Glomerular visceral epithelial cell (primary cell): ENCODE measurements around the gene ARMH1.
"Not testable (repeated sequence)": the region's sequence is repeated elsewhere in the genome, so short reads cannot be mapped to it uniquely, and the experiment has no call there.

Experiments
- DNase-seq: peaks from one replicate; pipeline ENCODE4 v3.0.0-alpha.2; 2016; ENCODE audit errors: extremely low spot score

Gene ARMH1

DNA sequence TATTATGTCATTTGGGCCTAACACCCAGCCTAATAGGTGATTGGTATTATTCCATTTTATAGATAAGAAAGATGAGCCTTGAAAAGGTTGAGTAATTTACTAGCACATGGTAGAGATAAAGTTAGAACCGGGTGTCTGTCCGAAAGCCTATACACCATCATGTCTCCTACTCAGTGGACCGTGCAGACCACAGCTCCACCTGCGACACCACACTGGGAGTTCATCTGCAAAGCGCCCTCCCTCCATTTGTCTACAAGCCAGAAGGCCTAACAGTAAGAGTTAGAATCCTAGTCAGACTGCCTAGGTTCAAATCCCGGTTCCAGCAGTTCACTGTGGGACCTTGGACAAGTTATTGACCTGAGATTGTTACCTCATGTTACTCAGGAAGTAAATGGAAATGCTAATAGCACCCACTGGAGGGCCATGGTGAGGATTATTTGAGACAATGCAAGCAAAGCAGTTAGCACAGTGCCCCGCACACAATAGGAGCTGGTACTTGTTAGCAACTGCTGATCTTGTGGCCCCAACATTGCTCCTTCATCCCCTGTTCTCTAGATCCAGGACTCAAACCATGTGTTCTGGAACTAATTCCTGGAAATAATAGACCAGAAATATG is 20.5 kb downstream of the ARMH1 start:
- no peak for DNase-seq

DNA sequence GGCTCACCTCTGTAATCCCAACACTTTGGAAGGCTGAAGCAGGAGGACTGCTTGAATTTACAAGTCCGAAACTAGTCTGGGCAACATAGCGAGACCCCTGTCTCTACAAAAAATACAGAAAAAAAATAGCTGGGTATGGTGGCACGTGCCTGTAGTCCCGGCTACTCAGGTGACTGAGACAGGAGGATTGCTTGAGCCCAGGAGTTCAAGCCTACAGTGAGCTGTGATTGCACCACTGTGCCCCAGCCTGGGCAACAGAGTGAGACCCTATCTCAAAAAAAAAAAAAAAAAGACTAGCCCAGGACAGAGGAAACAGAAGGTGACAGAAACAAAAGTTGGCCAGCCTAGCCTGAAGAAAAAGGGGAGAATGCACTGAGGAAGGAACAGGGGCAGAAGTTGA is 21.2 kb downstream of the ARMH1 start:
- DNase-seq = no peak

DNA sequence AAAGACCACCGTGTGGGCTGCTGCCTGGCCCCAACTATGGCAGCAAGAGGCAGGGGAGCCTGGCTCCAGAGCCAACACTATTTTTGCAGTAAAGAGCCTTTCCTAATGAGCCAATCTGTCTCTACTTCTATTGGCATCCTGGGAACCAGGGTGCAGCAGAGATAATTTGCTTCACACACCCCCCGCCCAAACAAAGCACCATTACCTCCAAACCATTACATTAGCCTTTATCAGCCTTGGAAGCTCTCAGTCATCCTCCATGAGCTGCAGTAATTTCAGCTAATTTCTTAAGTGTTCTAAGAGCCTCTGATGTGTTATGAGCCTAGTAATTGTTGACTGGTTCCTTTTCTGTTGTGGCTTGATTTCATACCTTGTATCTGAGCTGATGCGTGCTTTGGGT is 21.6 kb downstream of the ARMH1 start:
- no peak for DNase-seq

DNA sequence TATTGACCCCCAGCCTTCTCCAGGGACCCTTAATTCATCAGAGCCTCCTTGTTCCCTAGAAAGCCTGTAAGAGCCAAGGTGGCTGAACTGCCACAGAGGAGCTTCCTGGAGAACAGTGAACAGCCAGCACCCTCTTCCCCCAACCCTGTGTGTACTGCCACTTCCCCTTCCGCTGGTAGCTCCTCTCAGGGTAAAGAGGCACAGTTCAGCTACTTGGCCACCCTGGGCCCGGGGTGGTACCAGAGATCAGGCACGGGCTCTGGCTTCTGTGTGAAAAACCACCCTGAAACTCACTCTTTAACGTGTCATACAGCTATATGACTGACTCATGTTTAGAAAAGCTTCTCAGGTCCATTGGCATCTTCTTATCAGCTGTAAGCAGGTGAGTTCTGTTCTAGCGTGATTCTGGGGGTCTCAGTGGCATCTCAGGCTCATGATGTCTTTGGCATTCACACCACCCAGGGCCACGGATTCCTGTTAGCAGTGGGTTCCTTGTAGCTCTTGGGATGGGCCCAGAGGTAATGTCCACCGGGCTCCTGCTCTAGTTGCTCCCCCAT is 22.4 kb downstream of the ARMH1 start:
- no peak for DNase-seq

DNA sequence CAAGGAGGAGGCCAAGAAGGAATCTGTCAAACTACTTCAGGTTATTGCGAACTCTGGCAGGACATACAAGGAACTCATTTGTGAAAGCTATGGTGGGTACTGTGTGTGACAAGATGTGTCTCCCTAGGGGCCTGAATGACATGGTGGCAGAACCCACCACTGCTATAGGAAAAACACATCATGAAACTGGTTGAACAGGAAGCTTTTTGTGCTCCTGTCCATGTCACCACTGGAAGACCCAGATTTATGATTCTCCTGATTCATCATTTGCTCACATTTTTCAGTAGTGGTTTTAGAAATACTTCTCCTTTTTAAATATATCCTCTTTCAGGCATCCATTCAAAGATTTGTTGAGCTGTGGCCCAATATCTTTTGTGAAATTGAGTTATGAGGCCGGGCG is 23.6 kb downstream of the ARMH1 start:
- no peak for DNase-seq

DNA sequence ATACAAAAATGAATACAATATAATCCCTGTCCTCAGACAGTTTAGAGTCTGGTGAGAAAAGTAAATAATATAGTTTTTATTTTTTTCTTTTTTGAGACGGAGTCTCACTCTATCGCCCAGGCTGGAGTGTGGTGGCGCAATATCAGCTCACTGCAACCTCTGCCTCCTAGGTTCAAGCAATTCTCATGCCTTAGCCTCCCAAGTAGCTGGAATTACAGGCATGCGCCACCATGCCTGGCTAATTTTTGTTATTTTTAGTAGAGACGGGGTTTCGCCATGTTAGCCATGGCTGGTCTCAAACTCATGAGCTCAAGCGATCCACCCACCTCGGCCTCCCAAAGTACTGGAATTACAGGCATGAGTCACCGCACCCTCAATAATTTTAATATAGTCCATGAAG is 24.9 kb downstream of the ARMH1 start:
- DNase-seq = not testable (repeated sequence)

DNA sequence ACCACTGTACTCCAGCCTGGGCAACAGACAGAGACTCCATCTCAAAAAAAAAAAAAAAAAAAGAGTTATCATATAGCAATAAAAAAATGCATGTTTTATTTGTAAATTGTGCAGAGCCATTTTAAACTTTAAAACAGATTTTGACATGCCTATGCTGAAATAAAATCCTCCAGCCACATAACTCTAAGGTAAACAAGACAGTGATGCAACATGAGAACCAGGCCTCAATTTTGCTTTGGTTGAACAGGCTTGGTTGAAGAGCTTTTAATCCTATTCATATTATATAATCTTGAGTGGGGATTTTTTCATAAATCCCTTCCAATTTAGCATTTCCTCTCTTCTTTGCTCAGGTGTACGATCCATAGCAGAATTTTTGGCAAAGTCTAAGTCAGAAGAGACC is 26.1 kb downstream of the ARMH1 start:
- DNase-seq = no peak

DNA sequence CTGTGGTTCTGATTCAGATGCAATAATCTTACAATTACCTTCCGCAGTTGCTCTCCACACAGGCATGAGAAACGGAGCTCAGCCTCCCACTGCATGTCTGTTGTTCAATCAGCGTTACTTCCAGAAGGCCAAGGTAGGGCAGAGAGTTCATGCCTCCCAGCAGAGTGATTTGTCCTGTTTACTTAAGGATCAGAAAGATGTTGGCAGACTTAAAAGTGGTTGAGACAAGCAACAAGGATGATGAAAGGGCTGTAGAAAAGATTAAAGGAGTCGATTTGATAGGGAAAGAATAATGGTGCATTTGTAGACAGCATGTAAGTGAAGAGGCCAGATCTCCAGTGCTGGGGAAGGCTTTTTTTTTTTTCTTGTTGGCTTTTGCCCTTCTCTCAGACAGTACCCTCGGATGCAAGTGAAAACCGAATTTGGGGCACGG is 26.6 kb downstream of the ARMH1 start:
- no peak for DNase-seq

DNA sequence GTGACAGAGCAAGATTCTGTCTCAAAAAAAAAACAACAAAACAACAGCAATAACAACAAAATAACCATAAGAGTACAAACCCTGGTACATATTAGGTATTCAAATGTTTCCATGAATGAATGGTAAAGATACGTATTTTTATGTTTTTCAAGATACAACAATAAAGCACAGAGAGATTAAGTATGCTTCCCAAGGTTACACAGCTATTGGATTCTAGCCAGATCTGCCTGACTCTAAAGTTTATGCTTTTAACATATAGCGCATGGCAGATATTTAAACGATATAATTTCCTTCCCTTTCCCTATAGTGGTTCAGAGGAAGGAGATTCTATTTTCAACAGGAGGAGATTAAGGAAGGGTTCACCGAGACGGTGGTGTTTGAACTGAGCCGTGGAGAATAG is 31.0 kb downstream of the ARMH1 start:
- DNase-seq = no peak

DNA sequence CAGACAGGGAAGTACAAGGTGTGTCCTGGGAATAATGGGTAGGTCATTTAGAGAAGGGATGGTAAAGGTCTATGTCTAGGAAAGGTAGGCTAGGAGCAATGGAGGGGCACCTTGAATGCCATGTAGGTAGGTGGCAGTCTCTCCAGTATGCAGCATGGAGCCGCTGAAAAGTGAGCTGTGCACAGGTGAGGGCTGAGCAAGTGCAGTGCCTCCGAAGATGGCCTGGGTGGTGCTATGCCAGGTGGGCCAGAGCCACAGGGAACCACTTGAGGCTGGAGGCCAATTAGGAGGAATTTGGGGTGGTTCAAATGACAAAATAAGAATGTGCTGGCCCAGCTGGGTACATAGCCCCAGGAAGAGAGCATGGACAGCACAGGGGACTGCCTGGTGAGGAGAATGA is 31.4 kb downstream of the ARMH1 start:
- DNase-seq = no peak

DNA sequence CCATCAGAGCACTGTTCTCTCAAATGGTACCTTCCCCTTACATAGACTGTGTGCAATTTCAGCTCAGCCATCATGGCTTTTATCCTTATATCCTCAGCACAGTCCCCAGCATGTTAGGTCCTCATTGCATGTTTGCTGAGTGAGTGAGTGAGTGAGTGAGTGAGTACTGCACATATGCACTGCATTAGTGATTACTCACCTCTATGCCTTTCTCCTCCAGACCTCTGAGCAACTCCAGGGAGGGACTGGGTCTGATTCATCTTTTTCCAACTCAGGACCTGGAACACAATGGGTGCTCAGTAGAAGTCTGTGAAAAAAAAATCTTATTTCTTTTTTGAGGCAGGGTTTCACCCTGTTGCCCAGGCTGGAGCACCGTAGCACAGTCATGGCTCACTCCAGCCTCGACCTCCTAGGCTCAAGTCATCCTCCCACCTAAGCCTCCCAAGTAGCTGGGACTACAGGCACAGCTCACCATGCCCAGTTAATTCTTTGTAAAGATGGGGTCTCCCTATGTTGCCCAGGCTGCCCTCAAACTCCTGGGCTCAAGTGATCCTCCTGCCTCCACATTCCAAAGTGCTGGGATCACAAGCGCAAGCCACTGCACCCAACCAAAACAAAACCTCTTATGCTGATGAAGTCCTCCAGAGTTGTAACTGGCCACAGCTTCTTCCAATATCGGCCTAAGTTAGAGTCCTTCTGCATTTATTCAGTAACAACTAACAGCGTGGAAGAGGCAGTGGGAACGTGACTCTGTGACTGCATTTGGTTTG is 32.8 kb downstream of the ARMH1 start:
- DNase-seq = peak; percentile 68

DNA sequence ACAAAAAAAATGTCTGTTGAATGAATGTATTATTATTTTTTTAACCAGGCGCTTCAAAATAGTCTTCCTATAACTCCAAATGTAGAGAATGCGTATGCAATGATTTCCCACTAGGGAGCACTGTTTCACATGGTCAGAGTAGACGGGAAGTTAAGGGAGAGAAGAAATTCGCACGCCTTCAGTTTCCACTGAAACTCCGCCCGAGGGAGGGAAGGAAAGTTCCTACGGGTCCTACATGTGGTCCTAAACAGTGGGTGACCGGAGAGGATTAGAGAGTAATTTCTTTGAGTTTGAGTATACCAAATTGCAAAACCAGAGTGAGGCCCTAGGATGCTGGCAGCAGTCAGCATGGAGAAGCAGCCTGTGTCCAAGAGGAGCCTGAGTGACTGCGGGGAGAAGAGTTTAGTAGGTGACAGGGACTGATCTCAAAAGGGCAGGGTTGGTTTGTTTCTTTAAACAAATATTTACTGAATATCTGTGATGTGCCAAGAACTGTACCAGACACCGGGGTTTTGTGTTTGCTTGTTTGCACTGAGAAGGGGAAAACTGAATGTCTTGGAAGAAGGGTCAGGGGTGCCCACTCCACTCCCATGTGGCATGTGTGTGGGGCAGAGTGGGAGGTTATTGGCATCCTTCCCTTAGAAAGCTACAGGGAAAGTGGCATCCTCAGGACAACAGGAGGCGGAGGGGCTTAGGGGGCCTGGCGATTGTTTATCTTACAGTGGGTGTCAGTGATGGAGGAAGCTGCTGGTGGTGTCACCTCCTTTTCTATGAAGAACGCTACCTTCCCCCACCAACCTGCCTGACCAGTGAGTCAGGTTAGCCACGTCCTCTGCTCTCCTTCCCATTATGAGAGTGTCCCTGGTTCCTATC is 33.7 kb downstream of the ARMH1 start:
- no peak for DNase-seq

DNA sequence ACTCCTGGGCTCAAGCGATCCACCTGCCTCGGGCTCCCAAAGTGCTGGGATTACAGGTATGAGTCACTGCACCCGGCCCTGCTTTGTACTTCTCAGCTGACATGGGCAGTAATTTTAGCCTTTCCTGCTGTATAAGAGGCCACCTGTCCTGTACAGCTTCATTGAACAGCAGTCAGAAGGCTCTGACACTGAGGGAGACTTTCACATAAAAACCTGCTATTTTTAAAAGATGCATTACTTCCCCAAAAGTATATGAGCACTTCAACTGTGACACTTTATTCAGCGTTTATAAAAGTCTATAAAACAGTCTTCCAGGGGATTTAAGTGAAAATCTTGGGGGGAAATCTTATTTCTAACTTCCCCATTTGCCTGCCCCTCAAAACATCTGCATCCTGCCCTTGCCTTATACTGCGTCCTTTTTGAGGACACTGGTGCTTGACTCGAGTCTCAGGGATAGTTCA is 38.8 kb downstream of the ARMH1 start:
- no peak for DNase-seq

DNA sequence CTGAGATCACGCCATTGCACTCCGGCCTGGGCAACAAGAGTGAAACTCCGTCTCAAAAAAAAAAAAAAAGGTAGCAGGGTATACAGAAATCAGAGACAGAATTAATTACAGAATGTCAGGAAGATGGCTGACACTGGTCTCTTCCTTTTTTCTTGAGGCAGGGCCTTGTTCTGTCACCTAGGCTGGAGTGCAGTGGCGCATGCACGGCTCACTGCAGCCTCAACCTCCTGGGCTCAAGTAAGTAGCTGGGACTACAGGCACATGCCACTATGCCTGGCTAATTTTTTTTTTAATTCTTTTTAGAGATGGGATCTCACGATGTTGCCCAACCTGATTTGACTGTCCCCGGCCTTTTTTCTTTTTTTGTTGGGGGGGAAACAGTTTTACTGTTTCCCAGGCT is 40.0 kb downstream of the ARMH1 start:
- DNase-seq = no peak

DNA sequence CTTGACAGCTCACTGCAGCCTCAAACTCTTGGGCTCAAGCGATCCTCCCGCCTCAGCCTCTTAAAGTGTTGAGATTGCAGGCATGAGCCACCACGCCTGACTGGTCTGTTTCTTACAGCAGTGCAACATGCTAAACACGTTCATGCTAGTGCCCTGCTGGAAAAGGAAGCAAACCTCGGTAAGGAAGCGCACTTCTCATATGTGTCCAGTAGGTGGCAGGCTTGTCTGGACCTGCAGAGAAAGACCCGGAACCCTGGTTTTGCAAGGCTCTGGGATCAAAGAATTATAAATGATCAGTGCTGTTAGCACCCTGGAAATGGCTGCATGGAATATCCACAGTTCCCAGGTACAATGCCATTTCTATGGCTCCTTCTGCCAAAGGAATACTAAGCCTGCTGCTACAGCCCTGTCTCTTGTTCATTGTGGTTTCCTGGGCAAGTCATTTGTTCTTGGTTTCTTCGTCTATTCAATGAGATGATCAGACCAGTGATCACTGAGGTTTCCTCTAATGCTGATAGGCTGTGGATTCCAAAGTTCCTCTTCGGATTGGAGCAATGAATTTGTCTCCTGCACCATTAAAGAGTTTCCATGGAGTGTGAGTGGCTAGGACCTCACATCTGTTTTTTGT is 40.5 kb downstream of the ARMH1 start:
- peak; percentile 77 for DNase-seq

DNA sequence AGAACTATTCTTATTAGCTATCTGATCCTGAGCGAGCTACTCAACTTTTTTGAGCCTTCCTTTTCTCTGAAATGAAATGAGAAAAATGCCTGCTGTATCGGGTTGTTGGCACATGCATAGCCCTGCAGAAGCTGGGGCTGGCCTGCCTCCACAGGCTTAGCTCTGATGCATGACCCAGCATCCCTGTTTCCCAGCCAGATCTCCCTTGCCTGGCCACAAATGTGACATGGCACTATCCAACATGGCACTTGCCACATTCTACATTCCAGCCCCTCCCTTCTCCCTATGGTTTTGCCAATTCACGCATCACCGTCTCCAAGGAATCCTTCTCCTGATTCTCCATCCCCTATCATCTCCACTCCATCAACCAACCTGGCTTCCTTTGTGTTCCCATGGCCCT is 42.6 kb downstream of the ARMH1 start:
- DNase-seq = peak; percentile 53

DNA sequence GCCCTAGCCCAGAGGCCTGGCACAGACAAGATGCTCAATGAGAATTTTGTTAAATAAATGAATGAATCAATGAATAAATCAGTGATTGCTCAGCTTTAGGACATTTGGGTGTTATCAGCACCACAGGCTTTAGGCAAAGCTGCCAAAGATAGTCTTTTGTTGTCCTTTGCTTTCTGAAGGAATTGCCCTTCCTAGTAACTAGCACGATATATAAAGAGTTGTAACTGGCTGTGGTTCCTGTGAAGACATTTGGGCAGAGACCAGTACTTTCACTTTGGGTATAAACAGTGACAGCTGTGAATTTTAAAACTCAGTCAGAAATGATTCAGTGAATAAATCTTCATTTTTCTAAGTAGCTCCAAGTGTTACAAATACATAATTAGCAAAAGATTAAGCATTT is 43.1 kb downstream of the ARMH1 start:
- no peak for DNase-seq

DNA sequence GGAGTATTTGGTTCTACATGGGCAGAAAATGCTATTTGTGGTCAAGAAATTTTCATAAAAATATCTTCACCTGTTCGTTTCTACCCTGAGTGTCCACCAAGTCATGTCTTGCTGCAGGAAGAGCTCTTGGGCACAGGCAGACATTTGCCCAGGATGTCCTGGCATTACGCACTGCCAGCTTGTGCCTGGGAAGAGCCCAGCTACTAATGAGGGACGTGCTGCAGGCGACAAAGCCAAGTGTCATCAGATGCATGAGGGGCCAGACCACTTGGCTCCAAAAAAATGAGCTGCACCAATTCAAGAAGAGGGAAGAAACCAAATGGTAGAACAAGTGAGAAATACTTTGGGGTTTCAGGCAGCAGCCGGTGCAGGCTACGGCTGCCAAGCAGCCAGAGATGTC is 43.6 kb downstream of the ARMH1 start:
- DNase-seq = no peak

DNA sequence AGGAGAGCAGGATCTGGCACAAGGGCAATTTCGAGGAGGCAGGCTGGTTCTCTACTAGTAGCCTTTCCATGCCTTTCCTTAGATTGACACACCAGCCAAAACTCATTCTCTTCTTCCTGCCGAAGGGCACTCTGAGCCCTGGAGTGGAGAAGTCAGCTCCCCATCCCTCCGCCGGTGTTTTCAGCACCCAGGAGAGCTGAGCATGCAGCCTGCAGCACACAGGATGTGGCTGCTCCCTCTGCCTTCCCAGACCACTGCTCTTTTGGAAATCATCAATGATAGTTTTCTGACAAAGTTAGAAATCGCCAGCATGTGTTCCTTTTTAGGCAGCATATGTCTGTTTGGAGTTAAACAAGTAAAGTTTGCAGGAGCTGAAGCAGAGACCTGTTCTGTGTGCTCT is 44.8 kb downstream of the ARMH1 start:
- DNase-seq = no peak

DNA sequence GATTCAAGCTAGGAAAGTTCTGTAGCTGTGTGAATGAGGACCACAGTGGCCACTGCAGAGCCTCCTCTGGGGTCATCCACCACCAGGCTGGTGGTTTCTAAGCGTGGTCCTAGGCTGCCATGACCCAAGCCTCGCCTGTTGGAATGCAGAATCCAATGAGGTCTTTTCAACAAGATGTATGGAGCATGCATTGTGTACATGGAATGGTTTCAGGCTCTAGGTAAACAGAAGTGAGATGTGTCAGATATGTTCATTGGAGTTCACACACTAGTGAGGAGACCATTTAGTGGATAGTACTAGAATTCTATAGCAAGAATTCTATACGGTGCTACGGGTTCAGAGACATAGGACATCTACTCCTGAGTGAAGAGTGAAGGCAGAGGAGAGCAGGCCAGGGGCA is 45.8 kb downstream of the ARMH1 start:
- DNase-seq = no peak

DNA sequence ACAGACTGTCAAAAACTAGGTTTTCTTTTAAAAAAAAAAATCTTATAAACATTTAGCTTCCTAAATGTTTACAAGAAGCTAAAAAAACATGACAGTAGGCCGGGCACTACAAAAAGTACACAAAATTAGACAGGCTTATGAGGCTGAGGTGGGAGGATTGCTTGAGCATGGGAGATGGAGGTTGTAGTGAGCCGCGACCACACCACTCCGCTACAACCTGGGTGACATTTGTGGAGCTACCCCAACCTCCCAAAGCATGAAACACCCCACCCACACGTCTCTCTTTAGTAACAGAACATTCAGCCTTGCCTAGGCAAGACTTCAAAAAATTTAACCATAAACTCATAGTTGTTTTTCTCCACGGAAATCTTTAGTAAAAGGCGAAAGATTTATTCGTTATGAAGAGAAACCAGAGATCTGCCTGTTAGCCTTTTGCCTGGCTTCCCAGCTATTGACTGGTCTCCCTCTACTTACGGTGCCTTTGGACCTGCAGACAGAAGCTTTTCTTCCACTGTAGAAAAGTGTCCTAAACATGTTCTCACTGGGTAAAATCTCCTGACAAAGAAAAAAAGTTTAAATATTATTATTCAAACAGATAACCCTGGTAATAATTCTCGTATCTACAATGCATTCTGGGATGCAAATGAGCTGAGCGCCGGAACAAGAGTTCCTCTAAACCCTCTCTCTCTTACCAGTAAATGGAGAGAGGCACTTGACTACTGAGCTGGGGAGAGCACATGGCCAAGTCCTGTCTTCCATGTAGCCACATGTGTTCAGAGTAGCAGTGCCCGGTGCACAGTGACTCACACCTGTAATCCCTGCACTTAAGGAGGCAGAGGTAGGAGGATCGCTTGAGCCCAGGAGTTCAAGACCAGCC is 47.2 kb downstream of the ARMH1 start:
- DNase-seq = peak; percentile 94
